H1 (cell line): Measurements from ENCODE around the gene IL16. TPM values are rescaled to one million over a fixed set of nuclear protein-coding genes. Genes with fewer than 3 reads are reported as not detected.

Experiments used
- ASH2L ChIP-seq: fragments of 200-600, 300-600 bp; sonication (generic); IDR thresholded peaks from one replicate; pipeline ENCODE4 v1.7.1; 2017; ENCODE audit warnings: low read length
- ATF2 ChIP-seq: IDR thresholded peaks from 2 replicates; pipeline ENCODE4 v1.6.1; 2012; ENCODE audit warnings: low read length, inconsistent platforms
- BACH1 ChIP-seq: IDR thresholded peaks from 2 replicates; pipeline ENCODE4 v1.6.1; 2012; ENCODE audit warnings: low read length, improper control_type of control experiment
- CEBPB ChIP-seq: IDR thresholded peaks from 2 replicates; pipeline ENCODE4 v1.6.1; 2012; ENCODE audit warnings: low read depth, low read length
- CHD1 ChIP-seq: IDR thresholded peaks from 2 replicates; pipeline ENCODE4 v1.6.1; 2012; ENCODE audit warnings: low read depth, low read length, improper control_type of control experiment
- CREB1 ChIP-seq: IDR thresholded peaks from 2 replicates; pipeline ENCODE4 v1.6.1; 2012; ENCODE audit warnings: inconsistent platforms
- EP300 ChIP-seq, 2 experiments: IDR thresholded peaks; 1 replicate in 1 of 2; 2 replicates in 1 of 2; pipeline ENCODE4 v1.6.1; 2011 to 2012; ENCODE audit warnings: low read depth in 2 of 2, low read length in 2 of 2, mild to moderate bottlenecking in 2 of 2, borderline replicate concordance in 1 of 2, inconsistent platforms in 1 of 2, moderate library complexity in 1 of 2
- EZH2 ChIP-seq: fragments of 200-600 bp; sonication (generic); IDR thresholded peaks from 2 replicates; pipeline ENCODE4 v1.7.1; 2012; ENCODE audit warnings: low read depth, mild to moderate bottlenecking, moderate library complexity, low read length, inconsistent platforms; ENCODE audit not compliant: severe bottlenecking
- HDAC6 ChIP-seq: IDR thresholded peaks from one replicate; pipeline ENCODE4 v1.7.1; 2012; ENCODE audit warnings: low read depth, mild to moderate bottlenecking, inconsistent platforms, low read length, moderate library complexity
- JUND ChIP-seq: IDR thresholded peaks from 2 replicates; pipeline ENCODE4 v1.6.1; 2011; ENCODE audit warnings: mild to moderate bottlenecking, improper control_type of control experiment, low read length
- KDM5A ChIP-seq: fragments of 200-600 bp; IDR thresholded peaks from 2 replicates; pipeline ENCODE4 v1.7.1; 2012; ENCODE audit warnings: mild to moderate bottlenecking, low read length, inconsistent platforms, mixed read lengths
- MAFK ChIP-seq: IDR thresholded peaks from 2 replicates; pipeline ENCODE4 v1.6.1; 2012; ENCODE audit warnings: low read depth, mild to moderate bottlenecking, improper control_type of control experiment, low read length
- MAX ChIP-seq: IDR thresholded peaks from 2 replicates; pipeline ENCODE4 v1.6.1; 2012; ENCODE audit warnings: inconsistent platforms
- NANOG ChIP-seq: IDR thresholded peaks from 2 replicates; pipeline ENCODE4 v1.6.1; 2011; ENCODE audit warnings: low read length, low read depth, mild to moderate bottlenecking, inconsistent platforms; ENCODE audit not compliant: insufficient read depth, poor library complexity, severe bottlenecking
- NRF1 ChIP-seq: IDR thresholded peaks from 2 replicates; pipeline ENCODE4 v1.6.1; 2011; ENCODE audit warnings: mild to moderate bottlenecking, low read depth, low read length, improper control_type of control experiment
- PHF8 ChIP-seq: fragments of 200-600 bp; sonication (generic); conservative IDR thresholded peaks from 2 replicates; pipeline ENCODE4 v1.7.1; 2012; ENCODE audit warnings: low read depth, mild to moderate bottlenecking, inconsistent platforms, low read length, moderate library complexity
- RBBP5 ChIP-seq: IDR thresholded peaks from 2 replicates; pipeline ENCODE4 v1.7.1; 2012; ENCODE audit warnings: low read depth, mild to moderate bottlenecking, inconsistent platforms, low read length, moderate library complexity, borderline replicate concordance
- RNF2 ChIP-seq: fragments of 200-900, 300-1000 bp; sonication (generic); IDR thresholded peaks from 2 replicates; pipeline ENCODE4 v1.7.1; 2016; ENCODE audit warnings: borderline replicate concordance, low read depth, mild to moderate bottlenecking, antibody characterized with exemption, low read length; ENCODE audit not compliant: poor library complexity, severe bottlenecking; ENCODE audit errors: missing control alignments
- RXRA ChIP-seq: IDR thresholded peaks from 2 replicates; pipeline ENCODE4 v1.6.1; 2011; ENCODE audit warnings: low read depth, mild to moderate bottlenecking, low read length, moderate library complexity; ENCODE audit not compliant: insufficient read depth
- SIN3A ChIP-seq, 2 experiments: IDR thresholded peaks in 1 of 2; conservative IDR thresholded peaks in 1 of 2; 2 replicates each; pipeline ENCODE4 v1.6.1; 2011 to 2012; ENCODE audit warnings: low read length in 2 of 2, improper control_type of control experiment in 1 of 2, low read depth in 1 of 2, mild to moderate bottlenecking in 1 of 2
- SRF ChIP-seq: IDR thresholded peaks from 2 replicates; pipeline ENCODE4 v1.6.1; 2011; ENCODE audit warnings: mild to moderate bottlenecking, low read depth, low read length, moderate library complexity
- polyA plus RNA-seq, 7 experiments: library from polyadenylated mRNA; depleted of rRNA in 3 of 7; stranded (reverse) in 5 of 7; unstranded in 2 of 7; fragments of >200 nt in 5 of 7; fragments of 200-250 nt in 2 of 7; gene quantifications; 1 replicate in 5 of 7; 2 replicates in 1 of 7; 4 replicates in 1 of 7; pipeline versions ENCODE4 v1.2.1 to v1.2.3, GENCODE V29; 2011 to 2013; ENCODE audit warnings: missing spikeins in 2 of 7, mixed read lengths in 2 of 7
- total RNA-seq: library from RNA; stranded (reverse); fragmentation: NEBNext Ultra II Directional; extraction: Animal tissue kit (Norgen Biotek cat#: 25700); gene quantifications from 2 replicates; pipeline ENCODE4 v1.2.1, GENCODE V29; 2021

The IL16 gene
- total and polyA plus RNA-seq, 2 of the 8 experiments (the other 6 are each of a cell fraction or from before 2014, with no cell fraction given) = 0.03 to 0.09 TPM

- TF ChIP-seq ATF2 (no peak), ASH2L (no peak), CEBPB (no peak), EP300 (IDR thresholded peaks at IDR 0.05; ENCODE audit: borderline replicate concordance in 1 of 2, low read depth in 2 of 2, low read length in 2 of 2) (no peak), NRF1 (no peak), SRF (no peak), KDM5A (no peak), EZH2 (no peak), RBBP5 (peak; percentile 55; the same call in 1 of the 2 replicates), NANOG (no peak), CHD1 (no peak), RNF2 (no peak), JUND (no peak), MAX (peak; percentile 48; the same call in 1 of the 2 replicates), BACH1 (peak; percentile 33; the same call in 1 of the 2 replicates), SIN3A (conservative IDR thresholded peaks at IDR 0.05 in 1 of 2, IDR thresholded peaks at IDR 0.05 in 1 of 2; ENCODE audit: low read depth in 1 of 2, low read length in 2 of 2) (no peak), PHF8 (peak; percentile 72), MAFK (no peak), CREB1 (peak; percentile 7; the same call in 1 of the 2 replicates), RXRA (no peak), HDAC6 (no peak)
These were observed 127.5 kb downstream of the IL16 start, which contains the start of gene STARD5 (continued) for GRCh38 chr15:81323944-81324881.
